Activated CD4-positive, alpha-beta T cell treated with anti-CD3 and anti-CD28 coated beads, Interleukin-2, amount 50 U/mL, for 24 hours (primary cell): ENCODE data around the gene TMEM134.

Experiments
- DNase-seq, 2 donors: peaks; one replicate each; pipeline ENCODE4 v3.0.0-alpha.2; 2020; ENCODE audit warnings: low read depth in 1 of 2, low spot score in 1 of 2

TMEM134 gene

GRCh38 chr11:67500831-67501715 is 32.0 kb upstream of the TMEM134 start:
- no peak for DNase-seq

- no peak for DNase-seq
Observed at GRCh38 chr11:67500484-67500821, 31.4 kb upstream of the TMEM134 start.

GRCh38 chr11:67499808-67500483 is 30.9 kb upstream of the TMEM134 start:
- no peak for DNase-seq

- no peak for DNase-seq
Observed at GRCh38 chr11:67498544-67498972, 29.5 kb upstream of the TMEM134 start.

GRCh38 chr11:67497656-67498291 is 28.7 kb upstream of the TMEM134 start:
- no peak for DNase-seq

- DNase-seq, result no peak
Observed at GRCh38 chr11:67496113-67496512, 27.1 kb upstream of the TMEM134 start.

GRCh38 chr11:67495234-67496005 is 26.4 kb upstream of the TMEM134 start:
- no peak for DNase-seq

- no peak for DNase-seq
Observed at GRCh38 chr11:67494371-67495233, 25.6 kb upstream of the TMEM134 start.

GRCh38 chr11:67493548-67494370 is 24.7 kb upstream of the TMEM134 start:
- no peak for DNase-seq

GRCh38 chr11:67492801-67493547 is 23.9 kb upstream of the TMEM134 start:
- DNase-seq, result no peak

GRCh38 chr11:67492069-67492727 is 23.1 kb upstream of the TMEM134 start:
- DNase-seq, result no peak

GRCh38 chr11:67491276-67492068 is 22.4 kb upstream of the TMEM134 start:
- DNase-seq, result no peak

- no peak for DNase-seq
Observed at GRCh38 chr11:67490727-67491065, 21.6 kb upstream of the TMEM134 start.

GRCh38 chr11:67489885-67490726 is 21.1 kb upstream of the TMEM134 start:
- no peak for DNase-seq

GRCh38 chr11:67489203-67489884 is 20.3 kb upstream of the TMEM134 start:
- DNase-seq, result no peak
